GM08714 (cell line): ENCODE data around the gene COQ2.

Experiments
- H3K4me3 ChIP-seq: fragments of 200-500 bp; sonication (Bioruptor generic); 2 replicates; pipeline ENCODE4 v1.5.1; 2014; ENCODE audit warnings: mild to moderate bottlenecking, low read length, inconsistent platforms
- ZNF274 ChIP-seq: IDR thresholded peaks from 2 replicates; pipeline ENCODE4 v1.6.1; 2012; ENCODE audit warnings: mild to moderate bottlenecking, low read depth, low read length

Gene COQ2

GRCh38 chr4:83267830-83268475 lies 16.6 kb downstream of the COQ2 start:
- TF ChIP-seq ZNF274 = no peak

GRCh38 chr4:83267121-83267829 lies 17.3 kb downstream of the COQ2 start:
- no peak for TF ChIP-seq ZNF274
- no peak overlapping the region for H3K4me3 ChIP-seq

More at GRCh38 chr4:83267830-83268475, 16.6 kb downstream of the COQ2 start:
- no peak overlapping the region for H3K4me3 ChIP-seq

GRCh38 chr4:83266689-83267088 lies 17.9 kb downstream of the COQ2 start:
- H3K4me3 ChIP-seq = no peak overlapping the region
- no peak for TF ChIP-seq ZNF274

- TF ChIP-seq ZNF274 = no peak
- no peak overlapping the region for H3K4me3 ChIP-seq
Observed at GRCh38 chr4:83263106-83263505, 21.5 kb downstream of the COQ2 start.

GRCh38 chr4:83262682-83263081 lies 21.9 kb downstream of the COQ2 start:
- H3K4me3 ChIP-seq = no peak overlapping the region
- TF ChIP-seq ZNF274 = no peak

- H3K4me3 ChIP-seq = no peak overlapping the region
- TF ChIP-seq ZNF274 = no peak
Observed at GRCh38 chr4:83261307-83261706, 23.3 kb downstream of the COQ2 start.

- H3K4me3 ChIP-seq = no peak overlapping the region
- no peak for TF ChIP-seq ZNF274
Observed at GRCh38 chr4:83259586-83259985, 25.0 kb downstream of the COQ2 start.

- no peak for TF ChIP-seq ZNF274
- no peak overlapping the region for H3K4me3 ChIP-seq
Observed at GRCh38 chr4:83258461-83258860, 26.1 kb downstream of the COQ2 start.

- no peak for TF ChIP-seq ZNF274
- H3K4me3 ChIP-seq = no peak overlapping the region
Observed at GRCh38 chr4:83257811-83258210, 26.8 kb downstream of the COQ2 start.

- TF ChIP-seq ZNF274 = no peak
- no peak overlapping the region for H3K4me3 ChIP-seq
Observed at GRCh38 chr4:83255584-83255983, 29.0 kb downstream of the COQ2 start.

- H3K4me3 ChIP-seq = no peak overlapping the region
- TF ChIP-seq ZNF274 = no peak
Observed at GRCh38 chr4:83252782-83253405, 31.7 kb downstream of the COQ2 start.

- H3K4me3 ChIP-seq = no peak overlapping the region
- no peak for TF ChIP-seq ZNF274
Observed at GRCh38 chr4:83251447-83251830, 33.2 kb downstream of the COQ2 start.

GRCh38 chr4:83250687-83251446 lies 33.7 kb downstream of the COQ2 start:
- H3K4me3 ChIP-seq = no peak overlapping the region
- TF ChIP-seq ZNF274 = no peak

- TF ChIP-seq ZNF274 = no peak
- no peak overlapping the region for H3K4me3 ChIP-seq
Observed at GRCh38 chr4:83248486-83248885, 36.1 kb downstream of the COQ2 start.
